ENCODE data around the gene SIRT4.
"Not testable (repeated sequence)": the region's sequence is repeated elsewhere in the genome, so short reads cannot be mapped to it uniquely, and the experiment has no call there.

Gene SIRT4, protein sequence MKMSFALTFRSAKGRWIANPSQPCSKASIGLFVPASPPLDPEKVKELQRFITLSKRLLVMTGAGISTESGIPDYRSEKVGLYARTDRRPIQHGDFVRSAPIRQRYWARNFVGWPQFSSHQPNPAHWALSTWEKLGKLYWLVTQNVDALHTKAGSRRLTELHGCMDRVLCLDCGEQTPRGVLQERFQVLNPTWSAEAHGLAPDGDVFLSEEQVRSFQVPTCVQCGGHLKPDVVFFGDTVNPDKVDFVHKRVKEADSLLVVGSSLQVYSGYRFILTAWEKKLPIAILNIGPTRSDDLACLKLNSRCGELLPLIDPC

DNA sequence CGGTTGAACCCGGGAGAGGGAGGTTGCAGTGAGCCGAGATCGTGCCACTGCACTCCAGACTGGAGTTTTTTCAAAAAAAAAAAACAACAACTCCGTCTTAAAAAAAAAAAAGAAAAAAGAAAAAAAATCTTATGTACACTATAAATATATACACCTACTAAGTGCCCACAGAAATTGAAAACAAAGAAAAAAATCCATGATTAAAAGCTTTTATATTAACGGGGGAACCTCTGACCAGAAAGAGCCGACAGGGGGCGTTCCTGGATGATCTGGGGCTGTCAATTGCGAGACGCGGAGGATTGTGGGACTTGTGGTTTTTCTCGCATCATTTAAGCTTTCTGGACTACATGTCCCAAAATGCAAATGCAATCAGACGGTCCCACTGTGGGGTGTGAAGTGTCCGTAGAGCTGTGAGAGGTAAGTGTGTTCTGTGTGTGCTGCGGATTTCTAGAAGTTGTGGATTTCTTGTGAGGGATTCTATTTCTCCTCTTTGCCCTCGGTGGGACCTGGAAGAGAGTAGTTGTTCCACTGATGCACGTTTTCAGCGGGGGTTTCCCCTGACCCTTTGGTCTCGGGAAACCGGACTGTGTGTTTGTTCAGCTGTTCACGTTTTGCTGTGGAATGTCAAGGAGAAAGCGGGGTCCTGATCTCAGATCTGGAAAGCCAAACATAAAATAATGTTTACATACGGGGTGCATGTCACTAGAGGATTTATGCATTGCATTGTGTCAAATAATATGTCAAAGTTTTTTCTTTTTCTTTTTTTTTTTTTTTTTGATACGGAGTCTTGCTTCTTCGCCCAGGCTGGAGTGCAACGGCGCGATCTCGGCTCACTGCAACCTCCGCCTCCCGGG, at the start of gene SIRT4:
Gene SIRT4 (plus strand): TSS at position 360 of the 854 bp plus-strand sequence. CDS start 1,241 bp downstream, outside the sequence.
- H3K4me3 Mint-ChIP-seq, result peak within 1 kb of the TSS; percentile 99
- peaks cover 9% of the 10 kb centered on the region for H3K4me1 Mint-ChIP-seq (ENCODE audit: low read depth)
- H3K27me3 Mint-ChIP-seq, result no peaks in the 10 kb centered on the region
- H3K27ac Mint-ChIP-seq, result peak within 1 kb of the TSS; percentile 91
- H3K9me3 Mint-ChIP-seq, result no peaks in the 10 kb centered on the region
- H3K36me3 Mint-ChIP-seq (ENCODE audit: low read depth), result no peaks in the 10 kb centered on the region

DNA sequence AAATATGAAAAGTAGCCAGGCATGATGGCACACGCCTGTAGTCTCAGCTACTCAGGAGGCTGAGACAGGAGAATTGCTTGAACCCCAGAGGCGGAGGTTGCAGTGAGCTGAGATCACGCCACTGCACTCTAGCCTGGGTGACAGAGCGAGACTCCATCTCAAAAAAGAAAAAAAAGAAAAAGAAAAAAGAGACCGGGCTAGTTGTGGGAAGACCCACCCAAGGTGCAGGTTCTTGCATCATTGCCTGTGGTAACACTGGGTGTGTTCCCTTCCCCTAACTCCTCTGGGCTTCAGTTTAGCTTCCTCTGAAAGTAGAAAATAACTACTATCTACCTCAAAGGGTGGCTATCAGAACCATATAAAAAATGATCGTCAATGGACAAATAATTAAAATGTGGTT, 48.8 kb upstream of the SIRT4 start:
- Mint-ChIP-seq H3K36me3 (ENCODE audit: low read depth) (peaks cover 16% of the 10 kb centered on the region), H3K4me1 (ENCODE audit: low read depth) (peaks cover 94% of the 10 kb centered on the region), H3K27ac (peak overlapping the region; percentile 91), H3K4me3 (peak overlapping the region; percentile 69)
- not testable (repeated sequence) for H3K27me3 Mint-ChIP-seq, H3K9me3 Mint-ChIP-seq

DNA sequence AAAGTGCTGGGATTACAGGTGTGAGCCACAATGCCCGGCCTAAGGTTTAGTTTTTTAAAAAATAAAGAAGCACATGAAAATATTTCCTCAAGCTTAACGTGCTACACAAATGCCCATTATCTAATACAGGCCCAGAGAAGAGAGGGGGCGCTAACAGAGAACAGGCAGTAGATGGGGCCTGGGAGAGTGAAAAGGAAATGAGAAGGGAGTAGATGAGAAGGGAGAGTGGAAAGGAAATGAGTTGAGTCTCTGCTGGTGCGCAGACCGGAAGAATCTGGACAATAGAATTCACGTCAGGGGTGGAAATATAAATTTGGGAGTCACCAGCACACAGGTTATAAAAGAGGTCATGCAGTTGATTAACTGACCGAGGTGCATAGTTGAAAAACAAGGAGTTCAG, 47.3 kb upstream of the SIRT4 start:
- Mint-ChIP-seq H3K4me1 (ENCODE audit: low read depth) (peaks cover 90% of the 10 kb centered on the region), H3K27me3 (no peaks in the 10 kb centered on the region), H3K27ac (peak overlapping the region; percentile 12), H3K36me3 (ENCODE audit: low read depth) (peaks cover 22% of the 10 kb centered on the region), H3K9me3 (no peaks in the 10 kb centered on the region), H3K4me3 (no peak overlapping the region)

DNA sequence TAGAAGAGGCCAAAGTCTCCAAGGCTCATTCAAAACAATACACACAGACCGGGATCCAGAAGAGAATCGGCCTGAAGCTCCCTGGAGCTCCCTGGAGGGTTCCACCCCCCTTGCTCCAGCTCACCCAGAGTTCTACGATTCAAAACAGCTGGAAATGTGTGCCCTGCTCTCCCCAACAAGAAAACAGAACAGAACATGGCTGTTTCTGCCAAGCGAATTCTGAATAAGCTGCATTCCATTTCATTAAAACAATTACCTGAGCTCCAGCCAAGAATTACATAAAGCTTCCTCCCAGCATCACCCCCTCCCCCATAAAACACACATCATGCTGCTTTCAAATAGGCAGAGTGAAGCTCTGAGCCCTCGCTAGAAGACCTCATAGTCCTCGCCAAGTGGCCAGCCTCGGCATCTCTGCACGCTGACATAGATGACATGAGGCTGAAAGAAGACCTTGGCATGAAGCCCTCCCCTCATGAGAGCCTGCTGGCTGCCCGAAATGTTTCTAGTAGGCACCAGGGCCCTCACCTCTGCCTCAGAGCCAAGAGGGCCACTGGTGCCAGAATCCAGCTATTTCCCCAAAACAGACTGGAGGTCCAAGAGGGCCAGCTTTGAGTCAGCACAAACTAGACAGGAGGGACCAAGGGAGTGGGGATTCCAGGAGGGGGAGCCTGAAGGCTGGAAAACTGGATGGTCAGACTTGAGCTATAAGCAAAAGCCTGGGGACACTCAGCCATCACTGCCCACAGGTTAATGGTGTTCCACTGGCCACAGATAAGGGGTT, 44.9 kb upstream of the SIRT4 start:
- H3K4me1 Mint-ChIP-seq (ENCODE audit: low read depth), result peaks cover 89% of the 10 kb centered on the region
- peaks cover 18% of the 10 kb centered on the region for H3K36me3 Mint-ChIP-seq (ENCODE audit: low read depth)
- no peak overlapping the region for H3K4me3 Mint-ChIP-seq
- no peak overlapping the region for H3K27ac Mint-ChIP-seq
- H3K27me3 Mint-ChIP-seq, result no peaks in the 10 kb centered on the region
- no peaks in the 10 kb centered on the region for H3K9me3 Mint-ChIP-seq

DNA sequence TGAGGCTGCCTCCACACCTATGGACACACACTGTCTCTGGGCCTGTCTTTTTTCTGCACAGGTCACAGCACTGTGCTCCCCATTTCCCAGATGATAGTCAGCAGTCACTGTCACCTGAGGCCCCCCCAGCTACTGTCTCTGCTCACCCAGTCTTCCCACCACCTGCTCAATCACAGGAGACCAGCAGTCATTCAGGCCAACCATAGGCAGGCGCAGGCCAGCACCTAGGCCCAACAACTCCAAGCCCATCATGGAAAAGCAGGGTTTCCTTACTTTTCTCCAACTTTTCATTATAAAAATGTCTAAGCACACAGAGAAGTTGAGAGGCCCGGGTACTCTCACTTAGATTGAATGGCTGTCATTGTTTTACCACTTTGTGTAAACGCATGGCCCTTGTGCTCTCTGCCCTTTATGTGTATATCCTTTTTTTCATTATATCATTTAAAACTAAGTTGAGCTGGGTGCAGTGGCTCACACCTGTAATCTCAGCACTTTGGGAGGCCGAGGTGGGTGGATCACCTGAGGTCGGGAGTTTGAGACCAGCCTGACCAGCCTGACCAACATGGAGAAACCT, 43.7 kb upstream of the SIRT4 start:
- H3K36me3 Mint-ChIP-seq (ENCODE audit: low read depth), result peaks cover 18% of the 10 kb centered on the region
- H3K27ac Mint-ChIP-seq, result no peak overlapping the region
- no peaks in the 10 kb centered on the region for H3K9me3 Mint-ChIP-seq
- H3K4me1 Mint-ChIP-seq (ENCODE audit: low read depth), result peaks cover 89% of the 10 kb centered on the region
- no peak overlapping the region for H3K4me3 Mint-ChIP-seq
- no peaks in the 10 kb centered on the region for H3K27me3 Mint-ChIP-seq

DNA sequence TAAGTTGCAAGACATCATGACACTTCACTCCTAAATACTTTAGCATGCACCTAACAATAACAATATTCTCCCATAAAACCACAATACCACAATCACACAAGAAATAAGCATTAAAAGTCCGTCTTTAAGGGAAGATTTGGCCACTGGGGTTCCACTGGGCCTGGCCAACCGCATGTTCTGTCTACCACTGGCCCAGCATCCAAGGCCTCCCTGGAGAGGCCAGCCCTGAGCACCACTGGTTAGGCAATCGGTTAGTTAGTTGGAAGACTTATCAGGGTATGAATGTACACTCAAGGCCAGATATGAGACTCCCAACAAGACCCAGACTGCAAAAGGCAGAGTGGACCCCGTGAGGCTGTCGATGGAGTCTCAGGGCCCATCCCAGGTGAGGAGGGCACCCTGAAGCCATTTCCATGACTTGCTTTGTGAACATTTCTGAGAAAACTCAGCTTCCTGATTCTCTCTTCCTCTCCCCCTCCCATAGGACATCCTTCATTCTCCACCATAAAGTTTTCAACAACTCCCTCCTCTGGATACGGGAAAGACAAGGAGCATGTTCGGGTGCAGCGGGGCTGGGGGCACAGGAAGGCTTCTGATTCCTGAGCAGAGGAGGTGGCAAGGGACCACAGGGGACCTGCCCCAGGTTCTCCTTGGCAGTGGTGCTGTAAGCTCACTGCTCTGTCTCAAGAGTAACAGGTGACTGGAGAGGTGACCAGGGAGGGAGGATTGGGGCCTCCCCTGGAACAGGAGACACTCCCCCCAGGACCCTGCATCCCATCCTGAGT, 42.5 kb upstream of the SIRT4 start:
- no peak overlapping the region for H3K4me3 Mint-ChIP-seq
- peaks cover 89% of the 10 kb centered on the region for H3K4me1 Mint-ChIP-seq (ENCODE audit: low read depth)
- H3K9me3 Mint-ChIP-seq, result no peaks in the 10 kb centered on the region
- H3K27ac Mint-ChIP-seq, result no peak overlapping the region
- H3K27me3 Mint-ChIP-seq, result no peaks in the 10 kb centered on the region
- peaks cover 13% of the 10 kb centered on the region for H3K36me3 Mint-ChIP-seq (ENCODE audit: low read depth)

DNA sequence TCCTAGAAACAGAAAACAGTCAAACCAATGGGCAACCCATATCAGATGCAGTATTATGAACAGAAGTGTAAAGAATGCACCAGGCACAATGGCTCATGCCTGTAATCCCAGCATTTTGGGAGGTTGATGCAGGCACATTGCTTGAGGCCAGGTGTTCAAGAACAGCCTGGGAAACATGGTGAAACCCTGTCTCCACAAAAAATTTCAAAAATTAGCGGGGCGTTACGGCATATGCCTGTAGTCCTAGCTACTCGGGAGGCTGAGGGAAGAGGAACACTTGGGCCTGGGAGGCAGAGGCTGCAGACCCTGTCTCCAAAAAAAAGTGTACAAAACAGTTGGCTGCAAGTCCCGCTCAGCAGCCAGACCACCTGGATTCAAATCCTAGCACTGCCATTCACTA, 41.5 kb upstream of the SIRT4 start:
- Mint-ChIP-seq H3K4me3 (no peak overlapping the region), H3K27me3 (no peaks in the 10 kb centered on the region), H3K36me3 (ENCODE audit: low read depth) (peaks cover 7% of the 10 kb centered on the region), H3K27ac (no peak overlapping the region), H3K9me3 (no peaks in the 10 kb centered on the region), H3K4me1 (ENCODE audit: low read depth) (peaks cover 85% of the 10 kb centered on the region)

DNA sequence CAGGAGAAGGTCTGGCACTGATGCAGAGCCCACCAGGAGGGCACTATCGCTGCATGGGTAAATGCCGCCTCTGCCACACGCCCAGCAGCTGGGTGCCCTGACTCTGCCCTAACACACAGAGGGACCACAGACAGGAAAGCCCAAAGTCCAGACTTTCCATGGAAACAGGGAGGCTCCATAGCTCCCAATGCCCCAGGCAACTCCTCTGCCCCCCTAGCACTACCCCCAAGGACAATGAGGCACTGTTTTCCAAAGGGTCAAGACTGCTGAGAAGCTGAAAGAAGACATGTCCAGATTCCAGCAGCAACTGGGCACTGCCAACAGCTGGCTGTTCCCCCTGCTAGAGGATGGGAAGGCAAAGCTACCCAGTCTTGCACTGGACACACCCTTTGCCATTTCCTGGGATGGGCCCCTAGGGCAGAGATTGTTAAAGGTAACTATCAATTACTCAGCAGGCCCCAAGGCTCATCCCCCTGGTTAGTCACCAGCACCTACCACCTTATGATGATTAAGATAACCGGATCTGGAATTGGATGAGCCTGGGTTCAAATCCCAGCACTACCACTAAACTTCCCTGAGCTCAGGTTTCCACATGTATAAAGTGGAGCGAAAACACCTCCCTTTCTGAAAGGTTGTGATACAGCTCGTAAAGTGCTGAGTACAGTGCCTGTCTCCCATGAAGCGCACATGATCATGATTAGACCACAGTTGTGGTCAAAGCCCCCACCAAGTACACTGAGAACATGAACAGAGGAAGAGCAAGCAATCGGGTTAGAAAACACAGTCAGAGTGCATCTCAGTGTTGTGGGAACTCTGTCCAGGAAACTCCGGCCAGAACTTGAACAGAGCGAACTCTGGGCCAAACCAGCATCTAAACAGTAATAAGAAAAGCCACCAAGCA, 39.9 kb upstream of the SIRT4 start:
- Mint-ChIP-seq H3K36me3 (ENCODE audit: low read depth) (peaks cover 7% of the 10 kb centered on the region), H3K27ac (peak overlapping the region; percentile 64), H3K4me1 (ENCODE audit: low read depth) (peaks cover 75% of the 10 kb centered on the region), H3K27me3 (no peaks in the 10 kb centered on the region), H3K9me3 (no peaks in the 10 kb centered on the region), H3K4me3 (peak overlapping the region; percentile 88)

DNA sequence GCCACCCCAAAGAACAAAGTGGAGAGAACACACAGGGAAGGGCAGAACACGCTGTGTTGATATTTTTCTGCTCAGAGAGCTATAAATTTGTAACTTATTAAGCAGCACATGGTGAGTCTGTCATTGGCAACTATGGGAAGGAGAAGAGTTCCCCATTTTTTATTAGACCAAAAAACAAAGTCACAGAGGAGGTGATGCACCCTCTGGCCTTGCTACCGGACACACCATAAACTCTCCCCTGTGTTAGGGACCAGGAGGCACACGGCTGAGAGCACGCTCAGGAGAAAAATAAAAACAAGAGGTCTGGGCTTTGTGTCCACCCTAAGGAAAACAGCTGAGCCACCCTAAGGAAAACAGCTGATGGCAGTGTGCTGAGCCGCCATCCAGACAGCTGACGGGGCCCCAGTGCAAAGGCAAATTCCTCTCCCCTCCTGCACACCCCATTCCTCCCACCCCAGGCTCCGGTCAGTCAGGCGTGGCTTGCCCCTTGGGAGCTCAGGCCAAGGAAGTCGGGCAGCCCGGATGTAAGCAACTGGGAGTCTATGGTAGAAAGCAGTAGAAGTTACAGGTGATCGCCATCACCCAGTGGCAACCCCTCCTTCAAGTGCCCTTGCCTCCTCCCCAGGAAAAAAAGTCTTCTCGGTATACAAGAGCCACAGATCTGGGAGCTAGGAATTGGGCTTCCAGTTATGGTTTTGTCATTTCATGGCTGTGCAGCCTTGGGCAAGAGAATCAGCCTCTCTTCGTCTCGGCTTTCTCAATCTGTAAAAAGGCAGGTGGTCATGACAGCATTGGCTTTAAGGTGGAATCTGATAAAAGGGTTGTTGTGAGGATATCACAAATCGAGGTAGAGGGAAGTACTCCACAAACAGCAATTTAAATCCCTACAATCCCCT, 39.0 kb upstream of the SIRT4 start:
- peak overlapping the region; percentile 88 for H3K4me3 Mint-ChIP-seq
- peaks cover 7% of the 10 kb centered on the region for H3K36me3 Mint-ChIP-seq (ENCODE audit: low read depth)
- H3K27me3 Mint-ChIP-seq, result no peaks in the 10 kb centered on the region
- peaks cover 66% of the 10 kb centered on the region for H3K4me1 Mint-ChIP-seq (ENCODE audit: low read depth)
- H3K27ac Mint-ChIP-seq, result peak overlapping the region; percentile 64
- no peaks in the 10 kb centered on the region for H3K9me3 Mint-ChIP-seq

DNA sequence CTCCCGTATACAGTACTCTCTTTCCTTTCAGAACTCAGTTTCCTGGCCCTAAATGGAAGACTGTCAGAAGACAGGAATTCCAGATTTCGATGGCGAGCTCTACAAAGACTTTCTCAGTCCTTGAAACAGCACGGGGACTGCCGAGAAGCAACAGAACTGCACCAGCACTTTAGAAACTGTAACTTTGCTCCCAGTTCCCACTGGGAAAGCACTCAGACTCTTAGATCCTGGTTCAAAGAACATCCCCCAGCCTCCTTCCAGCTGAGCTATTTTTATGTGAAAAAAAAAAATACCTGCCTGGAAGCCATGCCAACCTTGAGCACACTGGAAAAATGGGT, 38.4 kb upstream of the SIRT4 start:
- Mint-ChIP-seq H3K4me3 (peak overlapping the region; percentile 88), H3K27me3 (no peaks in the 10 kb centered on the region), H3K27ac (no peak overlapping the region), H3K36me3 (ENCODE audit: low read depth) (peaks cover 7% of the 10 kb centered on the region), H3K4me1 (ENCODE audit: low read depth) (peaks cover 59% of the 10 kb centered on the region), H3K9me3 (no peaks in the 10 kb centered on the region)

DNA sequence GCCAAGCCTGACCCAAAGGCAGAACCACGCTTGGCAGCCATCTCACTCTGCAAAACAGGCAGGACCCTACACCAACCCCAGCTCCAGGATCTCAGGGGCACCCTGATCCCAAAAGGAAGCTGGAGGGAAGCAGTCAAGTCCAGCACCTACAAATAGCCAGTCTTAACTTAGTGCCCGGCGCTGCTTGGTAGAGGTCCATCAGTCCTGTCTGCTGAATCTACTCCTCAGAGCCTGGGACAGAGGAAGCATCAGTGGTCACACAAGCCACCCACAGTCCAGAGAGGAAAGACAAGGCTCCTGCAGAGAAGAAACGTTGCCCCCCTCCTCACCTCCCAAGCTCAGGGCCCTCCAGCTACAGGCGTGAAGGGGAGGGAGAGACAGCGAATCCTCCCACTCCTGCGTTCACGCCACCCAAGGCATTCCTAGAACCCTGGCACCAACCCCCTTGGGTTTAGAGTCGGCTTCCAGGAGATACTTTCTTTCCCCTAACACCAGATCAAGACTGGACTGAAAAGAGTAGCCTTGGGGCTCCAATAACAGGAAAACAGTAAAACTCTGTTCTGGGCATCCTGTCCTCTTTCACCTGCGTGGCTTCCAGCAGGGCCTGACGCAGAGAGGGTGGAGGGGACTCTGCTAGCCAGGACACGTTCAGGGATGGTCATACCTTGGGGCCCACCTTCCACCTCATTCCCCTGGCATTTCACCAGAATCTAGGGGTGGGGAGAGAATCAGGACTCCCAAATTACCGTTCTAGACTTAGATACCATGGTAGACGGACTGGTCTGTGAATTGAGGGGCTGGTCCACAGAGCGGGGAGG, 37.8 kb upstream of the SIRT4 start:
- Mint-ChIP-seq H3K9me3 (no peaks in the 10 kb centered on the region), H3K4me3 (peak overlapping the region; percentile 88), H3K27me3 (no peaks in the 10 kb centered on the region), H3K27ac (peak overlapping the region; percentile 86), H3K4me1 (ENCODE audit: low read depth) (peaks cover 58% of the 10 kb centered on the region), H3K36me3 (ENCODE audit: low read depth) (peaks cover 6% of the 10 kb centered on the region)

DNA sequence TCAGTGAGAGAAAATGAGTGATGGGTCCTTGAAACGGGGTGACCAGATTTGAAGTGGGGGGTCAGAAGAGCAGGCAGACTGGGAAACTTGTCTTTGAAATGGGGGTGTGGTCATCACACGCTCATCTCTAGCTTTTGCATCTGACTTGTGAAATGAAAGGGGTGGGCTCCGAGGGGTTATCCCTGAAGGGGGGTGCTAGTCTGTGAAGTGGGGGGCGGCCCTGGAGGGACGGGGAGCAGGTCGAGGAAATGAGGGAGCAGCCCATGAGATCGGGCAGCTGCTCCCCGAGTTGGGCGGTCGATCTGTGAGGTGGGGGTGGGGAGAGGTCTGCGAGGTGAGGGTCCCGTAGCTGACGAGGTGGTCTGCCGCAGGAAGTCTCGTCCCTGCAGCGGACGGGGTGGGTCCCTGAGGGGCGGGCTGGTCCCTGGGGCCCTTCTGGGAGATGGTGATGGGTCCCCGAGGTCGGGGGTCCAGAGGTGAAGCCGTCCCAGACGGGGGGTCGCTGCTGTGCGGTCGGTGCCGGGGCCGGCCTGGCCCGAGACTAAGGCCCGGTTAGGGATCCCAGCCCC, 37.1 kb upstream of the SIRT4 start:
- Mint-ChIP-seq H3K9me3 (no peaks in the 10 kb centered on the region), H3K27me3 (no peaks in the 10 kb centered on the region), H3K4me1 (ENCODE audit: low read depth) (peaks cover 51% of the 10 kb centered on the region), H3K4me3 (peak overlapping the region; percentile 88), H3K36me3 (ENCODE audit: low read depth) (no peaks in the 10 kb centered on the region), H3K27ac (peak overlapping the region; percentile 86)

Measured in stimulated activated naive CD8-positive, alpha-beta T cell treated with anti-CD3 and anti-CD28 coated beads, Interleukin-15, Interleukin-2, amounts not matched to agents 100 ng/mL and 50 ng/mL, for 24 hours (primary cell).